MG63 (cell line): ENCODE results near the gene MYZAP. TPM values are rescaled to one million over a fixed set of nuclear protein-coding genes. Genes with fewer than 3 reads are reported as not detected.

Experiments used
- DNase-seq: peaks from one replicate; pipeline ENCODE4 v3.0.0-alpha.2; 2020
- H3K27me3 ChIP-seq: fragments of 250-450 bp; sonication (Bioruptor Pico); 2 replicates; pipeline ENCODE4 v1.5.1; 2020; ENCODE audit warnings: mild to moderate bottlenecking, moderate library complexity
- H3K36me3 ChIP-seq: fragments of 250-450 bp; sonication (Bioruptor Pico); 2 replicates; pipeline ENCODE4 v1.5.1; 2020; ENCODE audit warnings: mild to moderate bottlenecking, moderate library complexity
- H3K4me3 ChIP-seq: fragments of 250-450 bp; sonication (Bioruptor Pico); 2 replicates; pipeline ENCODE4 v1.5.1; 2020; ENCODE audit warnings: mild to moderate bottlenecking, moderate library complexity
- H3K9me3 ChIP-seq: fragments of 250-450 bp; sonication (Bioruptor Pico); 2 replicates; pipeline ENCODE4 v1.5.1; 2020; ENCODE audit warnings: mild to moderate bottlenecking, moderate library complexity
- total RNA-seq: library from RNA; depleted of rRNA; stranded (reverse); fragments of >200 nt; shearing (Covaris generic); gene quantifications from 2 replicates; pipeline ENCODE4 v1.2.3, GENCODE V29; 2014; ENCODE audit warnings: low replicate concordance

The MYZAP gene
- total RNA-seq, 1 experiment from 2014 or later, result 0.69 TPM

GRCh38 chr15:57656434-57656833 is 64.7 kb downstream of the MYZAP start:
- no peak for DNase-seq
- H3K27me3 ChIP-seq, result peaks cover 9% of the 10 kb centered on the region; the same call in 1 of the 2 replicates
- H3K9me3 ChIP-seq, result no peaks in the 10 kb centered on the region
- H3K4me3 ChIP-seq, result no peak overlapping the region
- H3K36me3 ChIP-seq, result no peaks in the 10 kb centered on the region

- DNase-seq, result no peak
- Histone ChIP-seq H3K27me3 (peaks cover 9% of the 10 kb centered on the region; the same call in 1 of the 2 replicates), H3K36me3 (no peaks in the 10 kb centered on the region), H3K4me3 (no peak overlapping the region), H3K9me3 (no peaks in the 10 kb centered on the region)
These were observed 65.9 kb downstream of the MYZAP start for GRCh38 chr15:57657619-57658018.

DNA sequence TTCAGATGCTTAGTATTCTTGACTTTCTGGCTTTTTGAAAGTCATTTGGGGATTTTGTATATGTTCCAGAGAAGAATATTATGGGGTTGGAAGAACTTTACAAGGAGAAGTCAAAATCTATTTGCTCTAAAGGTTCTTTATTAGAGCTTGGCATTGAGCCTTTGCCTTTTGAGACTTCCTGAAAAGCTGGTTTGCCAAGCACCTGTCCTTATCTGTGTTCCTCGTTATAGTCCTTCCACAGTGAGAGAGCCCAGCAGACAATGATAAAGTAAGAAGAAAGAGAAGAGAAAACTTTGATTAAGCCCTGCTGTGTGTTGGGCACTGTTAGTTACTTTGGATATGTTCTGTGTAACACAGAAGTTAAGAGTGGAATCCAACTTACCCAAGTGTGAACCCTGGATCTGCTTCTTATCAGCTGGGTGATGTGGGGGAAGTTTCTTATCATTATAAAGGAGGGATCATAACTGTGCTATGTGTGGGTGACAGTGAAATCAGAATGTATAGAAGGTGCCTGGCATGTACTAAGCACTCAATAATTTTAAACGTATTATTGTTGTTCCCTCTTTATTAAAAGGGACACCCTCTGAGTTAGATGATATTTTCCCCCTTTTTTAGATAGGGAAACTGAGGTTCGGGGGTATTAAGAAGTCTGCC is 70.5 kb downstream of the MYZAP start:
- Histone ChIP-seq H3K4me3 (no peak overlapping the region), H3K9me3 (no peaks in the 10 kb centered on the region), H3K27me3 (peaks cover 7% of the 10 kb centered on the region; the same call in 1 of the 2 replicates), H3K36me3 (no peaks in the 10 kb centered on the region)
- DNase-seq, result no peak

GRCh38 chr15:57662802-57663201 is 71.1 kb downstream of the MYZAP start:
- Histone ChIP-seq H3K4me3 (no peak overlapping the region), H3K27me3 (peaks cover 4% of the 10 kb centered on the region; the same call in 1 of the 2 replicates), H3K36me3 (no peaks in the 10 kb centered on the region), H3K9me3 (no peaks in the 10 kb centered on the region)
- DNase-seq, result no peak

DNA sequence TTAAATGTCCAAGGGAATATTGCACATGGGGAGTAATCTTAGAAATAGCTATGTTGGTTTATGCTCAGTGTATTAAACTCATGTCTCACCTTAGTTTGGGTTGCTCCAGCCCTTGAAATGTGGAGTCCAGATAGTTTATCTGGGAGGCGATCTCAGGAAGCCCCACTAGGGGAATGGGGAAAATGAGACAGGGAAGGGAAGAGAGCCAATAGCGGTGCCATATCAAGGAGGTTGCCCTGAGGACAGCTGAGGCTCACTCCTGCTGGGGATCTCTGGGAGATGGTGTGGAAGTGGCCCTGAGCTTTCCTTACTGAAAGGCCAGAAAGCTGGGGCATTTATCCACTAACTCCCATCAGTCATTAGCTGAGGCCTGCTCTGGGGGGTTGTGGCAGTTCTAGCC is 71.6 kb downstream of the MYZAP start:
- DNase-seq, result no peak
- Histone ChIP-seq H3K36me3 (no peaks in the 10 kb centered on the region), H3K4me3 (no peak overlapping the region), H3K27me3 (peaks cover 4% of the 10 kb centered on the region; the same call in 1 of the 2 replicates), H3K9me3 (no peaks in the 10 kb centered on the region; the same call in 1 of the 2 replicates)

- no peak overlapping the region for H3K4me3 ChIP-seq
- no peaks in the 10 kb centered on the region; the same call in 1 of the 2 replicates for H3K9me3 ChIP-seq
- DNase-seq, result no peak
- H3K27me3 ChIP-seq, result no peaks in the 10 kb centered on the region
- no peaks in the 10 kb centered on the region for H3K36me3 ChIP-seq
These were observed 73.5 kb downstream of the MYZAP start for GRCh38 chr15:57665194-57665593.

DNA sequence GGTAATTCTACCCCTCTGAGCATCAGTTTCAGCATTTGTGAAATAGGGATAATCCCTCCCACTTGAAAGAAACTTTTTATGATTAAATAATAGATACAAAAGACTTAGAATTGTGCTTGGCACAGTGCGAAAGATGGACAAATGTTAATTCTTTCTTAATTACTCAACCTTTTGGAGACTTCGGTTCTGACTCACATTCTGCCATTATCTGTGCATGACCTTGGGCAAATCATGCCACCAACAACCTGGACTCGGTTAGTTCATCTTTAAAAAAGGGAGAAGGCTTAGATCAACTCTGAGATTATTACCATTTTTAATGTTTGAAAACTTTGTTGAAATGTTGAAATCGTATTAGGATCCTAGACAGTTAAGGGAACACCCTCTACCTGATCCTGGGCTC is 74.2 kb downstream of the MYZAP start:
- Histone ChIP-seq H3K36me3 (no peaks in the 10 kb centered on the region), H3K27me3 (no peaks in the 10 kb centered on the region), H3K9me3 (no peaks in the 10 kb centered on the region; the same call in 1 of the 2 replicates), H3K4me3 (no peak overlapping the region)
- no peak for DNase-seq

- DNase-seq, result peak; percentile 43
- Histone ChIP-seq H3K36me3 (no peaks in the 10 kb centered on the region), H3K27me3 (no peaks in the 10 kb centered on the region), H3K9me3 (no peaks in the 10 kb centered on the region; the same call in 1 of the 2 replicates), H3K4me3 (no peak overlapping the region)
These were observed 75.6 kb downstream of the MYZAP start for GRCh38 chr15:57667171-57667849.

- H3K36me3 ChIP-seq, result no peaks in the 10 kb centered on the region
- no peak overlapping the region for H3K4me3 ChIP-seq
- H3K27me3 ChIP-seq, result no peaks in the 10 kb centered on the region
- H3K9me3 ChIP-seq, result no peaks in the 10 kb centered on the region; the same call in 1 of the 2 replicates
- no peak for DNase-seq
These were observed 76.3 kb downstream of the MYZAP start for GRCh38 chr15:57668016-57668415.

- Histone ChIP-seq H3K9me3 (no peaks in the 10 kb centered on the region; the same call in 1 of the 2 replicates), H3K27me3 (no peaks in the 10 kb centered on the region), H3K36me3 (no peaks in the 10 kb centered on the region), H3K4me3 (no peak overlapping the region)
- no peak for DNase-seq
These were observed 79.9 kb downstream of the MYZAP start for GRCh38 chr15:57671636-57672035.

- Histone ChIP-seq H3K27me3 (no peaks in the 10 kb centered on the region), H3K9me3 (no peaks in the 10 kb centered on the region), H3K4me3 (no peak overlapping the region), H3K36me3 (no peaks in the 10 kb centered on the region)
- no peak for DNase-seq
These were observed 83.9 kb downstream of the MYZAP start for GRCh38 chr15:57675481-57676181.

GRCh38 chr15:57676585-57676984 is 84.9 kb downstream of the MYZAP start:
- no peak for DNase-seq
- Histone ChIP-seq H3K36me3 (no peaks in the 10 kb centered on the region), H3K9me3 (no peaks in the 10 kb centered on the region), H3K4me3 (no peak overlapping the region), H3K27me3 (no peaks in the 10 kb centered on the region)

DNA sequence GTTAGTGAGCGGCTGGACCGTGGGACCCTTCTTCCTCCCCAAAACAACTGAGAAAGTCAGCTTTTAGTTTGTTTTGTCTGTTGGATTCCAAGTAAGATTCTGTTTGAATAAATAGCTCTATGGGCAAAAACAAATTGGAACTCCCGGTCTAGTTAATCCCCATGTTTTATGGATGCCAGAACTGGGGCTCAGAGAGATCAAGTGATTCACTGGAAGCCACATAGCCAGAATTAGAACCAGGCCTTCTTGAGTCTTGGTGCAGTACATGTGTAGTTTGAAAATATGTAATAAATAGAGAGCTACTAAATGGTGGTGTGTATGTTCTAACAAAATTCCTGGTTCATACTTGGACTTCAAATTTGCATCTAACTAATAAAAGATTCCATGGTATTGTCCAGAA is 85.5 kb downstream of the MYZAP start:
- no peak for DNase-seq
- H3K9me3 ChIP-seq, result no peaks in the 10 kb centered on the region
- no peaks in the 10 kb centered on the region for H3K36me3 ChIP-seq
- no peak overlapping the region for H3K4me3 ChIP-seq
- no peaks in the 10 kb centered on the region for H3K27me3 ChIP-seq

DNA sequence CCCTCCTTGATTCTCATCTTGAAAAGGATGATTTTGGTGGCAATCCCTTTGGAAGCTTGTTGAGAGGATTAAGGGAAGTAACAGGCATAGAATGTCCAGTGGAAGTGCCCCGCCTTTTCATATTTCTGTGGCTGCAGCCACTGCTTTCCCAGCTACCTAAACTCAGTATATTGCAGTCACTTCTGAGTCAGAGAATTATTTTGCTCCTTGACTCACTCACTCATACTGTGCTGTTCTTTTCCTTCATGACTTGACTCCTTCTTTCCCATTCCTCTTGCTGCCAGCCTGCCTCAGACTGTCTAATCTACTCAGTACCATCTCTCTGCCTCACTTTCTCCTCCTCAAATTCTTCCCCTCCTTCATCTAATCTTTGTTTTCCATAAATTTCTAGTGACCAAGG is 88.3 kb downstream of the MYZAP start:
- Histone ChIP-seq H3K36me3 (no peaks in the 10 kb centered on the region), H3K27me3 (no peaks in the 10 kb centered on the region), H3K9me3 (no peaks in the 10 kb centered on the region), H3K4me3 (no peak overlapping the region)
- DNase-seq, result peak; percentile 65

GRCh38 chr15:57681011-57681410 is 89.3 kb downstream of the MYZAP start:
- no peaks in the 10 kb centered on the region for H3K36me3 ChIP-seq
- H3K4me3 ChIP-seq, result no peak overlapping the region
- no peaks in the 10 kb centered on the region for H3K27me3 ChIP-seq
- DNase-seq, result no peak
- no peaks in the 10 kb centered on the region for H3K9me3 ChIP-seq

DNA sequence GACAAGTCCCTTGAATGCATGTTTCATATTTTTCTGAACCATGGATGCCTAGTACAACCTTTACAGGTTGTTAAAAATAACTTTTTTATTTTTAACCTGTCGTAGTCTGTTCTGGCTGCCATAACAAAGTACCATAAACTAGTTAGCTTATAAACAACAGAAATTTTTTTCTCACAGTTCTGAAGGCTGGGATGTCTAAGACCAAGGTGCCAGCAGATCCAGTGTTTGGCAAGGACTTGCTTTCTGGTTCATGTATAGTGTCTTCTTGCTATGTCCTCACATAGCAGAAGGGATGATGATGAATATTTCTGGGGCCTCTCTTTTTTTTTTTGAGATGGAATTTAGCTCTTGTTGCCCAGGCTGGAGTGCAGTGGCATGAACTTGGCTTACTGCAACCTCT is 91.8 kb downstream of the MYZAP start:
- DNase-seq, result no peak
- Histone ChIP-seq H3K4me3 (no peak overlapping the region), H3K27me3 (no peaks in the 10 kb centered on the region), H3K9me3 (no peaks in the 10 kb centered on the region), H3K36me3 (no peaks in the 10 kb centered on the region)

GRCh38 chr15:57684491-57685151 is 92.9 kb downstream of the MYZAP start:
- DNase-seq, result no peak
- Histone ChIP-seq H3K4me3 (no peak overlapping the region), H3K36me3 (no peaks in the 10 kb centered on the region), H3K27me3 (no peaks in the 10 kb centered on the region), H3K9me3 (no peaks in the 10 kb centered on the region)
